SK-N-MC (cell line): ENCODE results near the gene MACROD2.

Experiments used
- EZH2 ChIP-seq: fragments of 200-600 bp; sonication (generic); IDR thresholded peaks from one replicate; pipeline ENCODE4 v1.6.1; 2017; ENCODE audit warnings: antibody characterized with exemption
- POLR2AphosphoS5 ChIP-seq: IDR thresholded peaks from 2 replicates; pipeline ENCODE4 v1.6.1; 2012; ENCODE audit warnings: mild to moderate bottlenecking, low read depth, low read length, borderline replicate concordance

DNA sequence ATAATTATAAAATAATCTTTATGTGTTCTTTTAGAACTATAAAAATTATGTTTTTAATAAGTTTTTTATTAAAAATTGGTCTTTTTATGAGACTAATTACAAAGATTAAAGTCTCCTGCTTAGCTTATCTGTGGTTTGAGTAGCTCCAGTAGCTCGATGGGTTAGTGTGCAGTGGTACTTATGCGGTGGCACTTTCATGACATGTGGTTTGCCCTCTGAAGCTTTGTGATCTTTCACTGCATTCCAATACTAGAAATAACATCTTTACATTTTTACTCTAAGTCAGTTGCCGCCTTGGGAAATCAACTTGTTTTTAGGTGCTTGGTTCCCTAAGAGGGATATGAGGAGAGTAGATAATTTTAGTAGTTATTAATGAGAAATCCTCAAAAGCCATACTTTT, 1041.6 kb downstream of the MACROD2 start:
- TF ChIP-seq EZH2: no peak
- TF ChIP-seq POLR2AphosphoS5: no peak
